Stimulated activated CD8-positive, alpha-beta memory T cell treated with anti-CD3 and anti-CD28 coated beads, Interleukin-7, amount 100 ng/mL, for 4 hours (primary cell): Measurements from ENCODE around the gene CACNA1C.

Experiments used
- DNase-seq, 2 donors: peaks; one replicate each; pipeline ENCODE4 v3.0.0-alpha.2; 2020; ENCODE audit warnings: low read depth in 2 of 2

CACNA1C gene

GRCh38 chr12:2359725-2360629 is 307.2 kb downstream of the CACNA1C start:
- DNase-seq = no peak

GRCh38 chr12:2360630-2361170 is 307.9 kb downstream of the CACNA1C start:
- no peak for DNase-seq

- no peak for DNase-seq
These were observed 311.2 kb downstream of the CACNA1C start for GRCh38 chr12:2363836-2364609.

GRCh38 chr12:2364631-2365051 is 311.9 kb downstream of the CACNA1C start:
- no peak for DNase-seq

GRCh38 chr12:2366711-2367110 is 313.9 kb downstream of the CACNA1C start:
- DNase-seq = no peak

- DNase-seq = no peak
These were observed 319.4 kb downstream of the CACNA1C start for GRCh38 chr12:2372178-2372577.

GRCh38 chr12:2372735-2373134 is 319.9 kb downstream of the CACNA1C start:
- no peak for DNase-seq

GRCh38 chr12:2373307-2373706 is 320.5 kb downstream of the CACNA1C start:
- DNase-seq = no peak

- DNase-seq = no peak
These were observed 321.5 kb downstream of the CACNA1C start for GRCh38 chr12:2374092-2374906.

GRCh38 chr12:2375871-2376270 is 323.1 kb downstream of the CACNA1C start:
- DNase-seq = no peak

- DNase-seq = no peak
These were observed 324.3 kb downstream of the CACNA1C start for GRCh38 chr12:2376908-2377657.

GRCh38 chr12:2378835-2379330 is 326.1 kb downstream of the CACNA1C start:
- no peak for DNase-seq

- DNase-seq = no peak
These were observed 328.2 kb downstream of the CACNA1C start for GRCh38 chr12:2380946-2381345.

GRCh38 chr12:2382370-2383155 is 329.8 kb downstream of the CACNA1C start:
- no peak for DNase-seq

GRCh38 chr12:2383325-2384028 is 330.7 kb downstream of the CACNA1C start:
- no peak for DNase-seq

GRCh38 chr12:2384029-2384386 is 331.2 kb downstream of the CACNA1C start:
- no peak for DNase-seq

- no peak for DNase-seq
These were observed 332.0 kb downstream of the CACNA1C start for GRCh38 chr12:2384533-2385351.

GRCh38 chr12:2385529-2385928 is 332.7 kb downstream of the CACNA1C start:
- DNase-seq = no peak

GRCh38 chr12:2386566-2386965 is 333.8 kb downstream of the CACNA1C start:
- DNase-seq = no peak
